Suppressor macrophage treated with lipopolysaccharide for 4 hours (primary cell): ENCODE measurements around the gene DYSF.

ENCODE experiments used
- DNase-seq: peaks from one replicate; pipeline ENCODE4 v3.0.0-alpha.2; 2020

Gene DYSF

GRCh38 chr2:71682341-71682740 is 229.0 kb downstream of the DYSF start:
- no peak for DNase-seq

GRCh38 chr2:71683070-71683469 is 229.7 kb downstream of the DYSF start:
- DNase-seq = no peak

- DNase-seq = no peak
Measured at GRCh38 chr2:71683666-71684065, 230.3 kb downstream of the DYSF start.

GRCh38 chr2:71684226-71685072 is 231.1 kb downstream of the DYSF start:
- DNase-seq = no peak

- no peak for DNase-seq
Measured at GRCh38 chr2:71685073-71685848, 231.9 kb downstream of the DYSF start.

- no peak for DNase-seq
Measured at GRCh38 chr2:71685941-71686611, 232.7 kb downstream of the DYSF start.

GRCh38 chr2:71686781-71687180 is 233.4 kb downstream of the DYSF start:
- no peak for DNase-seq

- DNase-seq = no peak
Measured at GRCh38 chr2:71687412-71687811, 234.1 kb downstream of the DYSF start.

GRCh38 chr2:71688530-71688929 is 235.2 kb downstream of the DYSF start:
- DNase-seq = no peak

- DNase-seq = no peak
Measured at GRCh38 chr2:71689393-71689792, 236.0 kb downstream of the DYSF start.

GRCh38 chr2:71689968-71690834 is 236.8 kb downstream of the DYSF start:
- no peak for DNase-seq

GRCh38 chr2:71690876-71691475 is 237.6 kb downstream of the DYSF start:
- no peak for DNase-seq

- DNase-seq = no peak
Measured at GRCh38 chr2:71691747-71692441, 238.5 kb downstream of the DYSF start.

- no peak for DNase-seq
Measured at GRCh38 chr2:71692621-71693277, 239.4 kb downstream of the DYSF start.

GRCh38 chr2:71693286-71694270 is 240.2 kb downstream of the DYSF start:
- DNase-seq = no peak

- DNase-seq = no peak
Measured at GRCh38 chr2:71694501-71695234, 241.3 kb downstream of the DYSF start.

- no peak for DNase-seq
Measured at GRCh38 chr2:71695235-71696120, 242.1 kb downstream of the DYSF start.

GRCh38 chr2:71696381-71696780 is 243.0 kb downstream of the DYSF start:
- no peak for DNase-seq
